NCI-H1417 treated with DMSO at 0.1 percent for 48 hours (cell line): ENCODE measurements around the gene TNFRSF12A.
"Not testable (repeated sequence)": the region's sequence is repeated elsewhere in the genome, so short reads cannot be mapped to it uniquely, and the experiment has no call there.

ENCODE experiments used
- DNase-seq: peaks from one replicate; lab custom pipeline; 2025; lab: John Stamatoyannopoulos, UW

Gene TNFRSF12A

GRCh38 chr16:3049921-3050481 lies 29.8 kb downstream of the TNFRSF12A start:
- no peak for DNase-seq

DNA sequence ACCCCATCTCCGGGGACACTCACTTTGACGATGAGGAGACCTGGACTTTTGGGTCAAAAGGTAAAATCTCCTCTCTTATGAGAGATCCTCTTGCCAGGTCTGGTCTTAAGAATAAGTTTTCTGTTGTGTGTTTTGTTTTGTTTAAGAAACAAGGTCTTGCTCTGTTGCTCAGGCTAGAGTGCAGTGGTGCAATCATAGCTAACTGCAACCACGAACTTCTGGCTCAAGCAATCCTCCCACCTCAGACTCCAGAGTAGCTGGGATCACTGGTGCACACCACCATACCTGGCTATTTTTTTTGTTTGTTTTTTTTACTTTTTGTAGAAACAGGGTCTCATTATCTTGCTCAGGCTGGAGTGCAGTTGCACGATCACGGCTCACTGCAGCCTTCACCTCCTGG lies 30.3 kb downstream of the TNFRSF12A start:
- DNase-seq: no peak

DNA sequence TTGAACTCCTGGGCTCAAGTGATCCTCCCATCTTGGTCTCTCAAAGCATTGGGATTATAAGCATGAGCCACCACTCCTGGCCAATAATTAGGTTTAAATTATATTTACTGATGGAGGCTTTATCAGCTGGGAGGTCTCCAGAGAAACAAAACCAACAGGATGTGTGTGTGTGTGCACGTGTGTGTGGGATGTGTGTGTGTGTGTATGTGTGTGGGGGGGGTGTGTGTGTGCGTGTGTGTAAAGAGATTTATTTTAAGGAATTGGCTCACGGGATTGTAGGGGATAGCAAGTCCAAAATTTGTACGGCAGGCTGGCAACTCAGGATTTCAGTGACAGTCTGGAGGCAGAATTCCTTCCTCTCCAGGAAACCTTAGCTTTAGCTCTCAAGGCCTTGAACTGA lies 30.8 kb downstream of the TNFRSF12A start:
- no peak for DNase-seq

GRCh38 chr16:3051494-3051893 lies 31.3 kb downstream of the TNFRSF12A start:
- no peak for DNase-seq

DNA sequence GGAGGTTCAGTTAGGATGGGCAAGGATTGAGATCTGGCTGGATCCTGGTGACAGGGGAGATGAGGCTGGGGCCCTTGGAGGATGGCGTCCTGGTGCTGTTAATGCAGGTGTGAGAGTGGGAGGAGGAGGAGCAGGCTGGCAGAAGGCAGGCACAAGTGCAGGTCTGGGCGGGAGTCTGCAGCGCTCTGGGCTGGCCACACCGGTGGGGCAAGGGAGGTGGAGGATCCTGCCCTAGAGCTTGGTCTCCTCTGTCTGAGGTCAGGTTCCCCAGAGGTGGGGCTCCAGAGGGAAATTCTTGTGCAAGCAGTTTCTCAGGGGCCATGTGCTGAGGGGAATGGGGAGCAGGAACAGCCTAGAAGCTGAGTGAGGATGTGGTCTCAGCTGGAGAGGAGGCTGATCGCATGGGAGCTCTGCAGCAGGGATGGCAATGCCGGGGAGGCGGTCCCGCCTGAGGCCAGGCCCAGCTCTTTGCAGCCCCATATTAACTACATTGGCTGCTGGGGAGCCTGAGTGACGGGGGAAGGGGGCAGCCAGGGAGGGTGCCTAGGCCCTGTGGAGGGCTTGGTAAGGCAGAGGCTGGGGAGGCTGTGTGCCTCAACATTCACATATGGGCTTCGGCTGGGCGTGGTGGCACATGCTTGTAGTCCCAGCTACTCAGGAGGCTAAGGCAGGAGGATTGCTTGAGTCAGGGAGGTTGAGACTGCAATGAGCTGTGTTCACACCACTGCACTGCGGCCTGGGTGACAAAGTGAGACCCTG lies 32.6 kb downstream of the TNFRSF12A start:
- not testable (repeated sequence) for DNase-seq

DNA sequence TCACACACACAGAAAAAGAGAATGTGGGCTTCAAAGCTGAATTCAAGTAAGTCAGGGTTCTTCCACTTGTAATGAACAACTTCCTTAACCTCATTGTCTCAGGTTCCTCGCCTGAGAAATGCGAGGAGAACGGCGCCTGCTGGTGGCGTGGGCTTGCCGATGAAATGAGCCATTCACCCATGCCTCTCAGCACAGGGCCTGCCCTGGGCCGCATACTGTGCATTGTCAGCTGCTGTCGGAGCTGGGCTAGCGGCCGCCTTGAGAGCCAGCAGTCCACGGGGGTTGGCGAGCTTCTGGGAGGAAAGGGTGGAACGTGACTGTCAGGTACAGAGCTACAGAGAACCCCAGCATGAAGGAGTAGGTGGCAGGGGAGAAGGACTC lies 33.2 kb downstream of the TNFRSF12A start:
- not testable (repeated sequence) for DNase-seq

GRCh38 chr16:3054965-3055733 lies 35.0 kb downstream of the TNFRSF12A start:
- DNase-seq: no peak

DNA sequence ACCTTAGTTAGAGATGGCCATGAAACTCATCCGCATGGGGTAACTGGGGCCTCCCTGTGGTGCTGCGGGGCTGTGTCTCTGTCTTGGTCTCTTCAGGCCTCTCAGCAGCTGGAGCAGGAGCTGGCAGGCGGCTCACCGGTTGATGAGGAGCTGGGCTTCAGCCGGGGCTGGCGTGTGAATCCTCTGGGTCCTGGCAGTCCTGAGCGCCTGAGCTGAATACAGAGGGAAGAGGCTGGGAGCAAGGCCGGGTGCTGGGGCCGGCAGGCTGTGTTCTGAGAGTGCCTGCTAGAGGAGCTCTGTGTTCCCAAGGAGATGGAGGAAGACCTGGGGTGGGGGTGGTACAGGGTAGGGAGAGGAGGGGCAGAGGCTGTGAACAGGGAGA lies 35.6 kb downstream of the TNFRSF12A start:
- DNase-seq: not testable (repeated sequence)

- DNase-seq: no peak
These were observed 36.4 kb downstream of the TNFRSF12A start for GRCh38 chr16:3056336-3057180.

DNA sequence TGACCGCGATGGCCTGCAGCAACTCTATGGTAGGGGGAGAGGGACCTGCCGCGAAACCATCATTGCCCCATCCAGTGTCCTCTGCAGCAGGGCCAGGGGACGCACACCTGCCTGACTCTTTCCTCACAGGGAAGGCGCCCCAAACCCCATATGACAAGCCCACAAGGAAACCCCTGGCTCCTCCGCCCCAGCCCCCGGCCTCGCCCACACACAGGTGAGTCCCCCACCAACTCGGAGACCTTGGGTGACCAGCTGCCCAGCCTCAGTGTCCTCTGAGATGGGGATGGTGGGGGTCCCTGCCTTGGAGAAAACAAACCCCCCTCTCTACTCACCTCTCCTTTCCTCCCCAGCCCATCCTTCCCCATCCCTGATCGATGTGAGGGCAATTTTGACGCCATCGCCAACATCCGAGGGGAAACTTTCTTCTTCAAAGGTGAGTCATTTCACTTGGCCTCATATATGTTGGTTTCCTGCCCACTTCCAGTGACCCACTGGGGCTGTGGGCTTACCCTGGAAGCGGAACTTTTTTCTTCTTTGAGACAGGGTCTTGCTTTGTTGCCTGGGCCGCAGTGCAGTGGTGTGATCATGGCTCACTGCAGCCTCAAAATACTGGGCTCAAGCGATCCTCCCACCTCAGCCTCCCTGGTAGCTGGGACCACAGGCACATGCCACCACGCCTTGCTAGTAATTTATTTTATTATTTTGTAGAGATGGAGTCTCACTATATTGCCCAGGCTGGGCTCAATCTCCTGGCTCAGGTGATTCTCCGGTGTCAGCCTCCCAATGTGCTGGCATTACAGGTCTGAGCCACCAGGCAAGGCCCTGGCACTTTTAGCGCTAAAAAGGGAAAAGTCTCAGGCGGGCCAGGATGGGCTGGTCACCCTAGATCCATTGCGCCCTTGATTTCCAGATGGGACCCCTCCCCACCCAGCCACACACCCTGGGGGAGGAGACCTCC lies 37.3 kb downstream of the TNFRSF12A start:
- no peak for DNase-seq

DNA sequence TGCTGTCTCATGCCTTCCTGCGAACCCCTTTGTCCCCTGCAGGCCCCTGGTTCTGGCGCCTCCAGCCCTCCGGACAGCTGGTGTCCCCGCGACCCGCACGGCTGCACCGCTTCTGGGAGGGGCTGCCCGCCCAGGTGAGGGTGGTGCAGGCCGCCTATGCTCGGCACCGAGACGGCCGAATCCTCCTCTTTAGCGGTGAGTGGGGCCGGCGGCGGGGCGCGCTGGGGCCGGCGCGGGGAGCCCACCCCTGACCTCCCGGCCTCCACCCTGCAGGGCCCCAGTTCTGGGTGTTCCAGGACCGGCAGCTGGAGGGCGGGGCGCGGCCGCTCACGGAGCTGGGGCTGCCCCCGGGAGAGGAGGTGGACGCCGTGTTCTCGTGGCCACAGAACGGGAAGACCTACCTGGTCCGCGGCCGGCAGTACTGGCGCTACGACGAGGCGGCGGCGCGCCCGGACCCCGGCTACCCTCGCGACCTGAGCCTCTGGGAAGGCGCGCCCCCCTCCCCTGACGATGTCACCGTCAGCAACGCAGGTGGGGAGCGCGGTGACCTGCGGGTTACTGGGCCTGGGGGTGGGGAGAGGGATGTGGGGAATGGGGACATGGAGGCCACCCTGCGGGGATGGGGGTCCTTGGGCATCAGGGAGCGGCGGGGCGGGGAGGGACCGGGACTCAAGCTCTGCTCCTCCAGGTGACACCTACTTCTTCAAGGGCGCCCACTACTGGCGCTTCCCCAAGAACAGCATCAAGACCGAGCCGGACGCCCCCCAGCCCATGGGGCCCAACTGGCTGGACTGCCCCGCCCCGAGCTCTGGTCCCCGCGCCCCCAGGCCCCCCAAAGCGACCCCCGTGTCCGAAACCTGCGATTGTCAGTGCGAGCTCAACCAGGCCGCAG lies 38.2 kb downstream of the TNFRSF12A start:
- DNase-seq: no peak

GRCh38 chr16:3059041-3059722 lies 39.0 kb downstream of the TNFRSF12A start:
- DNase-seq: no peak

- DNase-seq: no peak
These were observed 39.6 kb downstream of the TNFRSF12A start for GRCh38 chr16:3059723-3060242.

- DNase-seq: no peak
These were observed 40.4 kb downstream of the TNFRSF12A start for GRCh38 chr16:3060339-3061127.

DNA sequence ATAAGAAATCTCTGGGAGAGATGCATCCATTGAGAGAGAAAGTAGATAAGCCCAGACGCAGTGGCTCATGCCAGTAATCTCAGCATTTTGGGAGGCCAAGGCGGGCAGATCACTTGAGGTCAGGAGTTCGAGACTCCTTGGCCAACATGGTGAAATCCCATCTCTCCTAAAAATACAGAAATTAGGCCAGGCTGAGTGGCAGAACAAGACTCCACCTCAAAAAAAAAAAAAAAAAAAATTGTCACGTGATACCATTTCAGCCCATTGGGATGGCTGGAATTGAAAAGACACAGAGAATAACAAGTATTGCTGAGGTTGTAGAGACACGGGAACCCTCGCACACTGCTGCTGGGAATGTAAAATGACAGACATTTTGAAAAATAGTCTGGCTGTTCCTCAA lies 42.4 kb downstream of the TNFRSF12A start:
- no peak for DNase-seq

DNA sequence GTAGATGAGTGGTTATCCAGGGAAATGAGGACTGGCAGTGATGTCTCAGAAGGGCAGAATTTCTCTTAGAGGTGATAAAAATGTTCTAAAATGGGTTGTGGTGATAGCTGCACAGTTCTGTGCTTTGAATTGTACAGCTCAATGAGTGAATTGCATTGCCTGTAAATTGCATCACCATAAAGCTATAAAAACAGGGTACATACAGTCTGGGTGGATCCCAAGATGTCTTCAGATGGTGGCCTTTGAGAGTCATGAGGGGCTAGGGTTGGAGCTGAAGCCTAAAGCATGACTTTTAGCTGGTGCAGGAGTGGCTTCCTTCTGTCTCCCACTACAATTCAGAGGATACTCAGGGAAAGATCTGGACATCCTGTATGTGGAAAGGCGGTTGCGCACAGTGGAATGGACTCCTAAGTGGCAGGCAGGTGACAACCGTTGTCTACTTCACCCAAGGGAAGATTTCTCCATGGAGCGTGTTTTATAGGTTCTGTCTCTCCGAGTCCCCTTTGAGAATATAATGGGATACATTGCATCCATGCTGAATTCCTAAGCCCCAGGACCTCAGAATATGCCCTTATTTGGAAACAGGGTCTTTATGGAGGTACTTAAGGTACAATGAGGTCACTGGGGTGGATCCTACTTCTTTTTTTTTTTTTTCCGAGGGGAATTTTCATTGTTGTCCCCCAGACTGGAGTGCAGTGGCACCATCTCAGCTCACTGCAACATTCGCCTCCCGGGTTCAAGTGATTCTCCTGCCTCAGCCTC lies 43.6 kb downstream of the TNFRSF12A start:
- DNase-seq: no peak

DNA sequence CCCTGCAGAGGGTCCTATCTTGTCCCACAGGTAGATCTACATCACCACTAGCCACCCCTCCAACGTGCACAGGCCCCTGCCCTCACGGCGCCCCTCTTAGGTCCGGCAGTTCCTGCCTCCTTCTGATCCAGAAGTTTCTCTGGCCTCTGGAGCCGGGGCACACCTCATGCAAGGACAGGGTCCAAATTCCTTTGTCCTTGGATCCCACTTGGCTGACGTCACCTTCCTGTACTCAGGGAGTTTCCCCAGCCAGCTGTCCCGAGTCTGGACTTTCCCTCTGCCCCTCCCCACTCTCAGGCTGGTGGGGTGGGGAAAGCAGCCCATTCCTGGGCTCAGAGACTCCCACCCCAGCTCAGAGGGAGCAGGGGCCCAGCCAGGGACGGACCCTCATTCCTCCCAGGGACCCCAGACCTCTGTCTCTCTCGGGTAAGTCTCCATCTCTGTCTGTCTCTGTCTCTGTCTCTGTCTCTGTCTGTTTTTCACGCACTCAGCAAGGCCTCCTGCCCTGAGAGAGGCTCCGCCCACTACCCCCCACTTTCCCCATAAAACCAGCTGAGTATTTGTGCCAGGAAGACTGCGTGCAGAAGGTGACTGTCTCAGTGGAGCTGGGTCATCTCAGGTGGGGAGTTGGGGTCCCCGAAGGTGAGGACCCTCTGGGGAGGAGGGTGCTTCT lies 45.0 kb downstream of the TNFRSF12A start, which contains the start of gene IL32:
Gene IL32 (plus strand): TSS at position 572 of the 673 bp plus-strand sequence. CDS start 172 bp downstream, outside the sequence.
- DNase-seq: no peak
